Astrocyte (in vitro differentiated cells and primary cell): ENCODE results near the gene CLDN4. TPM values are rescaled to one million over a fixed set of nuclear protein-coding genes. Genes with fewer than 3 reads are reported as not detected.

ENCODE experiments used
- DNase-seq: peaks from one replicate; pipeline ENCODE4 v3.0.0-alpha.2; 2010; ENCODE audit warnings: low read depth
- FAIRE-seq: peaks from 2 replicates; lab custom pipeline; 2011; peaks lifted over from hg19 to GRCh38; lab: Jason Lieb, UNC
- H2AFZ ChIP-seq: 2 replicates; pipeline ENCODE4 v1.6.0; 2012; ENCODE audit warnings: low read depth, low read length, inconsistent platforms
- H3K27ac ChIP-seq: 2 replicates; pipeline ENCODE4 v1.5.1; 2011; ENCODE audit warnings: low read depth, low read length, inconsistent platforms
- H3K27me3 ChIP-seq: 2 replicates; pipeline ENCODE4 v1.6.0; 2011; ENCODE audit warnings: low read length, inconsistent platforms; ENCODE audit not compliant: insufficient read depth
- H3K36me3 ChIP-seq: 2 replicates; pipeline ENCODE4 v1.5.1; 2011; ENCODE audit warnings: low read length, inconsistent platforms; ENCODE audit not compliant: insufficient read depth
- H3K4me1 ChIP-seq: 2 replicates; pipeline ENCODE4 v1.5.1; 2011; ENCODE audit warnings: low read length, inconsistent platforms; ENCODE audit not compliant: insufficient read depth
- H3K4me2 ChIP-seq: 2 replicates; pipeline ENCODE4 v1.6.0; 2012; ENCODE audit warnings: low read length, inconsistent platforms
- H3K4me3 ChIP-seq: 2 replicates; pipeline ENCODE4 v1.5.1; 2011; ENCODE audit warnings: low read depth, mild to moderate bottlenecking, low read length, inconsistent platforms; ENCODE audit not compliant: insufficient read depth
- H3K79me2 ChIP-seq: 2 replicates; pipeline ENCODE4 v1.6.0; 2012; ENCODE audit warnings: mild to moderate bottlenecking, low read length, inconsistent platforms; ENCODE audit not compliant: insufficient read depth
- H3K9ac ChIP-seq: 2 replicates; pipeline ENCODE4 v1.6.0; 2012; ENCODE audit warnings: mild to moderate bottlenecking, low read length, inconsistent platforms
- H3K9me3 ChIP-seq: 2 replicates; pipeline ENCODE4 v1.5.1; 2012; ENCODE audit warnings: low read depth, mild to moderate bottlenecking, low read length, inconsistent platforms; ENCODE audit not compliant: insufficient read depth
- H4K20me1 ChIP-seq: 2 replicates; pipeline ENCODE4 v1.6.0; 2012; ENCODE audit warnings: low read length, inconsistent platforms; ENCODE audit not compliant: insufficient read depth
- H3K27ac Mint-ChIP-seq: one replicate; pipeline ENCODE4 v1.8.0; 2021; ENCODE audit warnings: mild to moderate bottlenecking, mixed read lengths; ENCODE audit not compliant: unreplicated experiment
- H3K27me3 Mint-ChIP-seq: one replicate; pipeline ENCODE4 v1.8.0; 2021; ENCODE audit warnings: low read depth, mixed read lengths; ENCODE audit not compliant: unreplicated experiment
- H3K36me3 Mint-ChIP-seq: one replicate; pipeline ENCODE4 v1.8.0; 2021; ENCODE audit warnings: low read depth, mixed read lengths; ENCODE audit not compliant: unreplicated experiment
- H3K4me1 Mint-ChIP-seq: one replicate; pipeline ENCODE4 v1.8.0; 2021; ENCODE audit warnings: low read depth, mixed read lengths; ENCODE audit not compliant: unreplicated experiment
- H3K4me3 Mint-ChIP-seq: one replicate; pipeline ENCODE4 v1.8.0; 2021; ENCODE audit warnings: mild to moderate bottlenecking, moderate library complexity, mixed read lengths; ENCODE audit not compliant: unreplicated experiment
- H3K9me3 Mint-ChIP-seq: one replicate; pipeline ENCODE4 v1.8.0; 2021; ENCODE audit warnings: mild to moderate bottlenecking, mixed read lengths; ENCODE audit not compliant: unreplicated experiment
- EZH2 ChIP-seq: IDR thresholded peaks from 2 replicates; pipeline ENCODE4 v1.6.1; 2012; ENCODE audit warnings: mild to moderate bottlenecking, low read length, inconsistent platforms; ENCODE audit not compliant: insufficient read depth
- total RNA-seq: library from RNA; stranded (reverse); gene quantifications from 2 replicates; pipeline ENCODE4 v1.2.1, GENCODE V29; 2021
- TF ChIP-seq, protein P1 (sequence below): IDR thresholded peaks from 2 replicates; pipeline ENCODE4 v1.5.1; 2011; ENCODE audit warnings: low read depth, mild to moderate bottlenecking, inconsistent platforms, low read length, moderate library complexity; ENCODE audit not compliant: insufficient read depth

The CLDN4 gene
- total RNA-seq, 1 donor from 2014 or later: 32.5 TPM

DNA sequence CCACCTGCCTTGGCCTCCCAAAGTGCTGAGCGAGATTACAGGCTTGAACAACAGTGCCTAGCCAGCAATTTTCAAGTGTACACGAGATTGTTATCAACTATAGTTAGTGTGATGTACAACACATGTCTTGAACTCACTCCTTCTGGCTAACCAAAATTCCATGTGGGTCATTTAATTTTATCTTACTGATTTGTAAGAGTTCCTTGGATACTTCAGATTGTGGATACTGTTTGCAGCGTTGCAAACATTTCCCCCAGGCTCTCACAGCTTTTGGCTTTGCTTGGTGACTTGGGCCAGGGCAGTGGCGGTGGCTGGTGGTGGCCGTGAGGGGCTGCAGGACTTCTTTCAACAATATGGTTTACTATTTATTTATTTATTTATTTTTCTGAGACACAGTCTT lies 21.7 kb downstream of the CLDN4 start:
- Mint-ChIP-seq H3K36me3 (no peaks in the 10 kb centered on the region), H3K27ac (peak overlapping the region; percentile 98)
- TF ChIP-seq EZH2: no peak
- TF ChIP-seq, protein P1, sequence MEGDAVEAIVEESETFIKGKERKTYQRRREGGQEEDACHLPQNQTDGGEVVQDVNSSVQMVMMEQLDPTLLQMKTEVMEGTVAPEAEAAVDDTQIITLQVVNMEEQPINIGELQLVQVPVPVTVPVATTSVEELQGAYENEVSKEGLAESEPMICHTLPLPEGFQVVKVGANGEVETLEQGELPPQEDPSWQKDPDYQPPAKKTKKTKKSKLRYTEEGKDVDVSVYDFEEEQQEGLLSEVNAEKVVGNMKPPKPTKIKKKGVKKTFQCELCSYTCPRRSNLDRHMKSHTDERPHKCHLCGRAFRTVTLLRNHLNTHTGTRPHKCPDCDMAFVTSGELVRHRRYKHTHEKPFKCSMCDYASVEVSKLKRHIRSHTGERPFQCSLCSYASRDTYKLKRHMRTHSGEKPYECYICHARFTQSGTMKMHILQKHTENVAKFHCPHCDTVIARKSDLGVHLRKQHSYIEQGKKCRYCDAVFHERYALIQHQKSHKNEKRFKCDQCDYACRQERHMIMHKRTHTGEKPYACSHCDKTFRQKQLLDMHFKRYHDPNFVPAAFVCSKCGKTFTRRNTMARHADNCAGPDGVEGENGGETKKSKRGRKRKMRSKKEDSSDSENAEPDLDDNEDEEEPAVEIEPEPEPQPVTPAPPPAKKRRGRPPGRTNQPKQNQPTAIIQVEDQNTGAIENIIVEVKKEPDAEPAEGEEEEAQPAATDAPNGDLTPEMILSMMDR: no peak

GRCh38 chr7:73856941-73857340 lies 26.1 kb downstream of the CLDN4 start:
- H3K4me2 ChIP-seq: no peak overlapping the region
- peaks cover 5% of the 10 kb centered on the region for H3K4me1 Mint-ChIP-seq
- H3K79me2 ChIP-seq: no peaks in the 10 kb centered on the region
- no peaks in the 10 kb centered on the region for H3K36me3 ChIP-seq
- H3K36me3 Mint-ChIP-seq: no peaks in the 10 kb centered on the region
- H2AFZ ChIP-seq: no peak overlapping the region
- no peaks in the 10 kb centered on the region for H3K9me3 Mint-ChIP-seq
- no peak overlapping the region for H3K4me3 Mint-ChIP-seq
- H3K27me3 ChIP-seq: no peaks in the 10 kb centered on the region
- peaks cover 17% of the 10 kb centered on the region for H3K27me3 Mint-ChIP-seq
- H3K27ac Mint-ChIP-seq: no peak overlapping the region
- DNase-seq (no peak), FAIRE-seq (no peak)
- no peaks in the 10 kb centered on the region for H4K20me1 ChIP-seq
- no peak overlapping the region for H3K4me3 ChIP-seq
- H3K9me3 ChIP-seq: no peaks in the 10 kb centered on the region
- H3K4me1 ChIP-seq: peaks cover 5% of the 10 kb centered on the region
- TF ChIP-seq EZH2: no peak
- TF ChIP-seq, protein P1: no peak
- no peak overlapping the region for H3K9ac ChIP-seq
- no peak overlapping the region for H3K27ac ChIP-seq

More for the DNA sequence above, 21.7 kb downstream of the CLDN4 start:
- Histone ChIP-seq H2AFZ (no peak overlapping the region), H4K20me1 (no peaks in the 10 kb centered on the region), H3K36me3 (no peaks in the 10 kb centered on the region), H3K9ac (peak overlapping the region; percentile 84), H3K9me3 (no peaks in the 10 kb centered on the region), H3K27me3 (no peaks in the 10 kb centered on the region), H3K4me1 (peaks cover 25% of the 10 kb centered on the region), H3K4me3 (no peak overlapping the region), H3K27ac (peak overlapping the region; percentile 98), H3K4me2 (no peak overlapping the region), H3K79me2 (no peaks in the 10 kb centered on the region)
- Mint-ChIP-seq H3K4me3 (no peak overlapping the region), H3K9me3 (no peaks in the 10 kb centered on the region), H3K27me3 (peaks cover 9% of the 10 kb centered on the region), H3K4me1 (peaks cover 33% of the 10 kb centered on the region)
- FAIRE-seq: no peak
- peak; percentile 32 for DNase-seq

DNA sequence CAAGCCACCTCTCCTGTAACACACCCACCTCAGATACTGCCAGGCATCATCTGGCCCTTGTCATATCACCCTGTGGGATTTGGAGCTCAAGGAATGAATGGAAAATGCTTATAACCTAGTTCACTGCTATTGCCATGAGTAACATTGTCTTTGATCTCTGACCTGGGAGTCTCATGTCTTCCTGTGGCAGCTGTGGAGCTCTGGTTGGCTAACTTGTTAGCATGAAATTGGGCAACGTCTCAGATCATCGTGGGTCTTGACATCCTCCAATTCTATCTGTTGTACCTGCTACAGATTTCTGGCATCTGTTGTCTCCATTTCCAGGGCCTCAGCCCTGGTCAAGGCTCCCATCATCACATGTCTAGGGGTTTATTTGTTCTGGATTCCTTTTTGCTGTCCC lies 28.0 kb downstream of the CLDN4 start:
- H2AFZ ChIP-seq: no peak overlapping the region
- no peaks in the 10 kb centered on the region for H3K4me1 Mint-ChIP-seq
- no peaks in the 10 kb centered on the region for H3K36me3 Mint-ChIP-seq

More for the DNA sequence above, 28.0 kb downstream of the CLDN4 start:
- H3K4me3 ChIP-seq: no peak overlapping the region
- DNase-seq (no peak), FAIRE-seq (no peak)
- H3K9ac ChIP-seq: no peak overlapping the region
- no peaks in the 10 kb centered on the region for H3K27me3 ChIP-seq
- H3K9me3 ChIP-seq: no peaks in the 10 kb centered on the region
- H3K27ac Mint-ChIP-seq: no peak overlapping the region
- no peak overlapping the region for H3K4me2 ChIP-seq
- no peak for TF ChIP-seq EZH2
- TF ChIP-seq, protein P1: no peak
- no peak overlapping the region for H3K27ac ChIP-seq
- no peak overlapping the region for H3K4me3 Mint-ChIP-seq
- no peaks in the 10 kb centered on the region for H3K36me3 ChIP-seq
- no peaks in the 10 kb centered on the region for H3K9me3 Mint-ChIP-seq
- no peaks in the 10 kb centered on the region for H3K79me2 ChIP-seq
- peaks cover 20% of the 10 kb centered on the region for H3K27me3 Mint-ChIP-seq
- no peaks in the 10 kb centered on the region for H4K20me1 ChIP-seq
- no peaks in the 10 kb centered on the region for H3K4me1 ChIP-seq
